ENCODE measurements around the gene SLC1A7.
"Not testable (repeated sequence)": the region's sequence is repeated elsewhere in the genome, so short reads cannot be mapped to it uniquely, and the experiment has no call there.

Gene SLC1A7

DNA sequence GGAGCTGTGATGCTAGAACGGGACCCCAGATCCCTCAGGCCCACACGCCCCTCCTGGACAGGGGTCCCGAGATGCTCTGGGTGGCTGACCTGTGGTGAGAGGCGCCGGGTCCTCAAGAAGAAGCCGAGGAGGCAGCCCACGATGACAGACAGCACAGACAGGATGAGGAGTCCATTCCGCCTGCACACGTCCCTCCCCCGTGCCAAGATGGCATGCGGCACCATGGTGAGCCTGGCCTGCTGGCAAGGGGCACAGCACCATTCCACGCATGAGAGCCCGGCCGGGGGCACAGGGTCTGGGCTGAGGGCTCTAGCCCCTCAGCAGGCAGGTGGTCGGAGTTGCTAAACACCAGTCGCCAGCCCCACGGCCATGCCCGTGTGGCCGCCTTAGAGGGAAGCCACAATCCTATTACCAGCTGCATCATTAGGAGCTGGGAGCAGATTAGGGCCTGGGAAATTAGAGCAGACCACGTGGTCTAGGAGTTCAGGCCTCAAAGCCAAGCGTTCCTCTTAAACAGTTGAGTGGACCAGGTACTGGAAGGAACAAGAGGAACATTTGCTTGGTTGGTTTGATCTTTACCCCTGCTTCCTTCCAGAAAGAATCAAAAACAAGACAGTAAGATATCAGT lies at the start of gene SLC1A7:
Gene SLC1A7 (minus strand): TSS at position 413 of the 628 bp plus-strand sequence. CDS start 189 bp downstream, at position 224.
- DNase-seq: no peak

DNA sequence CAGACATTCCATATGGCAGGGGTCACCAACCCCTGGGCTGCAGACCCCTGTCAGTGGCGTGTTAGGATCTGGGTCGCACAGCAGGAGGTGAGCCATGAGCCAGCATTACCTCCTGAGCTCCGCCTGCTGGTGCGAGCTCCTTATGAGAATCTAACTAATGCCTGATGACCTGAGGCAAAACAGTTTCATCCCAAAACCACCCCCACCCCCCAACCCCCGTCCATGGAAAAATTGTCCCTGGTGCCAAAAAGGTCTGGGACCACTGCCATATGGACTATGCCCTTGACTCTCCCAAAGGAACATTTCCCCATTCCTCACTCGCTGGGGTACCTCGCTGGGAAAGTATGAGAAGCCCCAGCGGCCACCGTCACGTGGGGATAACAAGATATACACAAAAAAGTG lies 47.8 kb upstream of the SLC1A7 start:
- no peak for DNase-seq

DNA sequence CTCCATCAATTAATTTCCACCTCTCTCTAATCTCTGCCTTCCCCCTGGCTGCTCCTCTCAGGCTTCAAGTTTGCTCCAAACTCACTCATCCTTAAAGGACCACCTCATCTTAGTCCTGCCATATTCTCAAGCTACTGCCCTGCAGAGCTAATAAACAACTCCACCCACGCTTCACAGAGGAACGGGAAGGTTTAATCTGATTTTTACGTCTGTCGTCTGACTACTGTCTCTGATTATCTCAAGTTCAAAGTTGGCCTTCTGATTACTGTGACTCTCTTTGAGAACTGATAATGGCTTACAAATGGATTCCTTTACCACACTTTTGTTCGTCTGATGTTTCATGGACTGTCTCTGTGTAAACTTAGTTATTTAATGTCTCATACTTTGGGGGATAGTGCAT lies 46.6 kb upstream of the SLC1A7 start:
- DNase-seq: no peak

DNA sequence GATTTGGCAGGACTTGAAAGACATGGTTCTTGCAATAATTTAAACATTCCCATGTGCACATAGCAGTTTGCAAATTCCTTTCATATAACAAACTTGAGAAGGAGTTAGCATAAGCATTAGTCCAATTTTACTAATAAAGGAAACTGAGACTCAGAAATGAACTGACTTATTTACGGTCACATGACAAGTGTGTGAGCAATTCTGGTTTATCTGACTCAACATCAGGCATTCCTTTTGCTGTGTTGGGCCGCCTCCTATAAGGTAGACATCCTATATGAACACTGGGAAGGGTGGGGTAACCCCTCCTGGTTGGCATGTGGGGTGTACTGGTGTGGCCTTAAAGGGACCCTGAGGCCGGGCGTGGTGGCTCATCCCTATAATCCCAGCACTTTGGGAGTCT lies 45.7 kb upstream of the SLC1A7 start:
- DNase-seq: no peak

DNA sequence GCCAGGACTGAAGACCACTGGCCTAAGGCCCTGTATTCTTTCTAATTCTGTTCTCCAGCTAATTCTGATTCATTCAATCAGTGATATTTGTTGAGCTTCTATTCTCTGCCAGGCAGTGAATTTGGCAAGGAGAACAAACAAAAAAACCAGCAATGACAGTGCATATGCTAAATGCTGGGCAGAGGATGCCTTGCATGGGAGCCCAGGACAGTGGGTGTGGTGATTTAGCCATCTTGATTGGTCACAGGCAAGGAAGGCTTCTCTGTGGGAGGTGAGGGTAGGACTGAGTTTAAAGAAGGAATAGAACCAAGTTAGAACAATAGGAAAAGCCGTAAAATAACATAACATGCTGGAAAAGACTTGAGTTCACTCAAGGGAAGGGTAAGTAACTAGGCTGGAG lies 45.0 kb upstream of the SLC1A7 start:
- DNase-seq: no peak

DNA sequence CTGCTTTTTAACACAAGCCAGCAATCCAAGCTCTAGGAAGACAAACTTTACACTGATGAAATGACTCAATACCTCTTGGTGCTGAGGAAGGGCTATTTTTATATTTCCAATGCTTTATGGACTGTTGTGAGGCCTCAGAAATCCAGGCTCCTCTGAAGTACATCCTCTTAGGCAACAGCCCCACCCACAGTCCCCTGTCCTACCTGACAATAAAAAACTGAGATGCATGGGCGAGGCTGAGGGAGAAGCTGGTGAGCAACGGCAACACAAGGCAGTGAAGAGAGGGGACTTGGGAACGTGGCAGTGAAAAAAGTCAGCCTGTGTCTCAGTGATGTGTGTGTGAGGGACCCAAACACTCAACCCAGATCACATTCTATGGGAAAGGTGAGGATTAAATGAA lies 44.1 kb upstream of the SLC1A7 start:
- no peak for DNase-seq

DNA sequence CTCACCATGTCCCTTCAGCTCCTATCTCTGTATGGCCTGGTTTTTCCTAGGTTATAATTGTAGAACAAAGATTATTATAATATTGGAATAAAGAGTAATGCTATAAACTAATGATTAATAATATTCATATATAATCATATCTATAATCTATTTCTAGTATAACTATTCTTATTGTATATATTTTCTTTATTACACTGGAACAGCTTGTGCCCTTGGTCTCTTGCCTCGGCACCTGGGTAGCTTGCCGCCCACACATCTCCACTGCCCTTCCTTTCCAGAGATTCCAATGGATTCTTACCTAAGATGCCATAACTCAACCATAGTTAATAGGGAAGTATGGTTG lies 43.5 kb upstream of the SLC1A7 start:
- not testable (repeated sequence) for DNase-seq

DNA sequence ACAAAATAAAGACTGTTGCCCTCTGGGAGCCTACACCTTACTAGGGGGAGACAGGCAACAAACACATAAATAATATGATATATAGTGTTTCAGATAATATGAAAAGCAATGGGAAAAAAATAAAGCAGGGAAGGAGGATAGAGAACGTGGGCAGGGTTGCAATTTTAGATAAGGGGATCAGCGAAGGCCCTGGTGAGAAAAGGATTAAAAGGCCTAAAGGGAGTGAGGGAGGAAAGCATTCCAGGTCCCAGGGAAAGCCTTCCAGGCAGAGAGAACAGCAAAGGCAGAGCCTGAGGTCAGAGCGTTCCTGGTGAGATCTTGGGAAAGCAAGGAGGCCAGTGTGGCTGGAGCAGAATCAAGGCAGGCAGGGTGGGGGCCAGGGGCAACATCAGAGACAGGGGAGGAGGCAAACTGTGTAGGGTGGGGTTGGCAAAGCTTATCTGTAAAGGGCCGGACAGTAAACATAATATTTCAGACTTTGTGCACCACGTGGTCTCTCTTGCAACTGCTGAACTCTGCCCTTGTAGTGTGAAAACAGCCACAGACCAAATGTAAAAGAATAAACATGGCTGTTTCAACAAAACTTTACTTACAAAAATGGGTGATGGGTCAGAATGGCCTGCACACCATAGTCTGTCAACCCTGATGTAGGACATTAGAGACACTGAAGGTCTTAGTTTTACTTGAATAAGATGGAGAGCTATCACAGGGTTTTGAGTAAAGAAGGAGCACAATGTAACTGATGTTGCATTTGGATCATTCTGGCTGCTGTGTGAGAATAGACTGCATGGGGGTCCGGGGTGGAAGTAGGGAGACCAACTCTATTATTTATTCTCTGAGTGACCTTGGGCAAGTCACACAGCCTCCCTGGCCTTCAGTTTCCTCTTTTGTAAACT lies 40.9 kb upstream of the SLC1A7 start:
- no peak for DNase-seq

DNA sequence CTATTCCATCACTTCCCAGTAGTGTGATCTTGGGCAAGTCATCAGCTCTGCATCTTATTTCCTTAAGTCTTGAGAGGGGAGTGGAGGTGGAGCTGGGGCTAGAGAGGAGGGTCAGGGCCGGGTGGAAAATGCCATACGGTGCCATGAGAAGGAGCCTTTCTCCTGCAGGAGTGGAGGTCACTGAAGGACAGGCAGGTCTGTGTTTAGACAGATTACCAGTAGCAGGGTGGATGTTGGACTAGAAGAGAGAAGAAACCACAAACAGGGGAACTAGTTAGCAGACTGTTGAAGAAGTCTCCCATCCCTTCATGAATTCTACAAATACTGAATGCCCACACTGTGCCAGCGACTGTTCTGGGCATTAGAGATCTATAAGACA lies 40.3 kb upstream of the SLC1A7 start:
- DNase-seq: no peak

DNA sequence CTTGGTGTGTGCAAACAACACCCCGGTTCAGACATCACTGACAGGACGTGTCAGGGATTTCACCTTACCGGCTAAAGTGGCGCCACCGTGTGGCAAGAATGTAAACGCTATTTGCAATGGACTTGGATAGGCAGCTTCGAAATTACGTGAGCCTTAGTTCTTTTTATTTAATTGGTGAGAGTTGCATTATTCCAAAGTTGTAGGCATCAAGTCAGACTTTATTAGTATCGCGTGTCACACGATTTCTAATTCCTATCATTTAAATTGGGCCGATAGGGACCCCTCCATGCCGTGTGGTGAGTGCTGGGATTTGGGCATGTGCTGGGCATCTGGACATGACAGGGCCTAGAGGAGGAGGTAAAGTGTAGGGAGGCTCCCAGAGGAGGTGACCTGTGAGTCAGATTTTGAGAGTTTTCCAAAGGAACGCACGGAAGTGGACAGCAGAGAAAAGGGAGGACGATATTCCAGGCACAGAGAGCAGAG lies 39.7 kb upstream of the SLC1A7 start:
- DNase-seq: peak; percentile 67

DNA sequence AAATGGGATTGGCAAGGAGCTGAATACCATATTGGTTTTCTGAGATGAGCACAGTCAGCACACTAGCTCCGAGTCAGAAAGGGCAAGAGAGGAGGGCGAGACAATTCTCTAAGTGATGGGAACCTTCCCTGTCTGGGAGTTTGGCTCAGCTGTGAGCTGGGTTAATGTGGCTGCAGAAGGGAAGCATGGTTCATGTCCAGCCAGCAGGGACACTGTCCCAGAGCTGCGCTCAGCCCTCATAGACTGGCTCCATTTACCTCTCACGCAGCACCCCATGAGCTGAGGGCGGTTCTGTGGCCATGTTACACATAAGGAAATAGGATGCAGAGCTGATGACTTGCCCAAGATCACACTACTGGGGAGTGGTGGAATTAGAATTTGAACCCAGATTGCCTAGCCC lies 38.5 kb upstream of the SLC1A7 start:
- no peak for DNase-seq

DNA sequence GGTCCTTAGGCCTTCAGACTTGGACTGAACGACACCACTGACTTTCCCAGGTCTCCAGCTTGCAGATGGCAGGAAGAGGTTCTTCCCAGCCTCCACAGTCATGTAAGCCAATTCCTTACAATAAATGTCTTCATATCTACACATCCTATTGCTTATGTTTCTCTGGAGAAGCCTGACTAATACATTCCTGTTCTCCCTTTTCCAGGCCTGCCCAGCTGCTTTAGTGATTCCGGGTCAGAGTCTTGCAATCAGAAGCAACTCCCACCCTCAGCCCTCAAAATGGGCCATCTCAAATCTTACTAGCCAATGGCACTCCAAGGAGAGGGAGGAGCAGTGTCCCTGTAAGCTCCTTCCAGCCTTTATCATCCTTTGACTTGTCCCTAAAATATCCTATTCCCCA lies 37.8 kb upstream of the SLC1A7 start:
- DNase-seq: no peak

DNA sequence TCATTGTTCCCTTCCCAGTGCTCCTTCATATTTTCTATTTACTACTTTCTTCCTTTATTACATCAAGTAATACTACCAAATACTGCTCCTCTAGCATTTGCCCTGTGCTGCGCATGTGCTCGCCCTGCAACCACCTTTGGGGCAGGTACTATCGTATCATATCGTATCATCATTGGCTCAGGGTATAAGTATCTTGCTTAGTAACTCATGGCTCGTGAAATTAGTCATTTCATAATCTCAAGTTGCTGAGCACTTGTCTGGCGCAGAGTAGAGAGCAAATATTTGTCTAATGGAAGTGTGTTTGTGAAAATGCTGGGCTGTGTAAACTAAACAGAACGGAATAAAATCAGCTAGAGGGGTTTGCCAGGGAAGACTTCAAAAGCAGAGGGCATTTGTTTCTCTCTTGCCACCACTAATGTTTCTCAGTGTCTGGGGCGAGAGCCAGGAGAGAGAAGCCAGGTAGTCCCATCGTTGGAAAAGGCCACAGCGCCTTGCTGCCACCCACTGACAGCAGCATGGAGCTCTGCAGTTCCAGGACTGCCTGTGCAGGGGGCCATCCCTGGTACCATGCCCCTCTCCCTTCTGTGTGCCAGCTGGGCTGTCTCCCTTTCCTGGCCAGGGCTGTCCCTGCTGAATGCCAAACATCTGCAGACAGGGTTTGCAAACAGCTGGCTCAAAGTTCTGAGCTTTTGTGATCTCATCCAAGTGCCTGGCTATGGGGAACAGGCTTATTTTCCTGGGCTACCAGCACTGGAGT lies 34.2 kb upstream of the SLC1A7 start:
- DNase-seq: peak; percentile 24

DNA sequence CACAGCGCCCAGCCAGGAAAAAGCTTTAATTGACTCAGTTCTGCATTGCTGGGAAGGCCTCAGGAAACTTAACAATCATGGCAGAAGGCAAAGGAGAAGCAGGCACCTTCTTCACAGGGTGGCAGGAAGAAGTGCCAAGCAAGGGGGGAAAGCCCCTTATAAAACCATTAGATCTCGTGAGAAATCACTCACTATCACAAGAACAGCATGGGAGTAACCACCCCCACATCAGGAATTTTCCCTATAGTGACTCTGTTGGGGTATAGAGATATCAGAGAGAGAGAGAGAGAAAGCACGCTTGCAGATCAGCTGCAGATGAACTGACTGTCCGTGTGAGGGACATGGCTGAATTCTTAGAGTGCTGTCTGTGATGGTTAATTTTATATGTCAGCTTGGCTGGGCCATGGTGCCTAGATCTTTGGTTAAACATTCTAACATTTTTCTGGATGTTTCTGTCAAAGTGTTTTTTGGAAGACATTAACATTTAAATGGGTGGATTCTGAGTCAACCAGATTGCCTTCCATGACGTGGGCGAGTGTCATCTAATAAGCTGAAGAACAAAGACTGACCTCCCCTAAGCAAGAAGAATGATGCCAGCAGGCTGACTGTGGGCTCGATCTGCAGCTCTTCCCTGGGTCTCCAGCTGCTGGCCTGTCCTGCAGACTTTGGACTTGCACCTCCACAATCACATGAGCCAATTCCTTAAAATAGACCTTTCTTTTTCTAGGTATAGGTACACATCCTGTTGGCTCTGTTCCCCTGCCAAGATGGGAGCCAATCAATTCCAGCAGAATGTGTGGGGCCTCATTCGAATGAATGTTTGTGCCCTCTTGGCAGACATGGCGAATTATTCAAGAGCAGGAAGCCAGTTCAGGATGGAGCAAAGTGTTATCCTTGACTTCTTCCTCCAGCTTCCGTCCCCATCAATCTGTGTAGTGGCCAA lies 32.8 kb upstream of the SLC1A7 start:
- DNase-seq: no peak

DNA sequence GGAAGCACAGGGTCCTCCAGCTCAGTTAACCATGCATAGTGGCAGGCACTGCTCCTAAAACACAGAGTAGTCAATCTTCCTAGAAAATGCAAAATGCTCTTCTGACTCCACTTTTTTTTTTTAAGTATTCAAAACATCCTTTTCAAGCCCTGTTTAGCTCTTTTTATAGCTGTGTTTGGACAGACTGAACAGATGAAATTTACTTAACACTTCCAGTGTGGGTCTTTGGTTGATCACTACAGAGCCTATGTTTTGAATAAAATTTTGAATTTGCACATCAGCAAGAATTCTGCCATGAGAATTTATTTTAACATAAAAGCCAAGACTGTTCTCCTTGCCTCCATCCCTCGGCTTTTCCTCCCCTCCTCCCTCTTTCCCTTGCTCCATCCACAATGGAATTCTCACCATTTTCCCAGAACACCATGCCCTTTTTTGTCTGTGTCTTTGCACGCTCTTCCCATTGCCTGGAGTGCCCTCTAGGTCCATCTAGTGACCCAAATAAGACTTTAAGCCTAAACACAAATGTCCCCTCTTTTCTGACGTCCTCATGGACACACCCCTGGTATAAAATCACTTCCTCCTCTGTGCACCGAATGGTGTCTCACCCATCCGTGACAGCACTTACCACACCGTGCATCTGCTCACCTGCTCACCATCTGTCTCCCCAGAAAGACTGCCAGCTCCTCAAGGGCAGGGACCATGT lies 30.1 kb upstream of the SLC1A7 start:
- peak; percentile 54 for DNase-seq

DNA sequence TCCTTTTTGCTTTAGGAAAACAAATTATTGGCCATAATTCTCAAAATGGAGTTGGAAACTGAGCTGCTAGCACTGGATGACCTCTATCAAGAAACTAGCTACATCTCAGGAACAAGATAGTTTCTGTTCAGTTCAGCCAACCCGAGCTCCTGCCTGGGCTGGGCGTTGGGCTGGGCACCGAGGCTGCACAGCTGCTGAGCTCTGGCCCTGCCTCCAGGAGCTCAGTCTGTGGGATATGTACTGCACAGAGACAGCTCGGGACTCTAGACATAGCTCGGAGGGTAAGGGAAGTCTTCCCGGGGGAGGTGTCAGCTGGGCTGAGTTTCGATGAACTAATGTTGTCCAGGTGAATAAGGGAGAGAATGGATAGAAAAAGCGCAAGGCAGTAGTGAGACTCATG lies 24.5 kb upstream of the SLC1A7 start:
- DNase-seq: no peak

DNA sequence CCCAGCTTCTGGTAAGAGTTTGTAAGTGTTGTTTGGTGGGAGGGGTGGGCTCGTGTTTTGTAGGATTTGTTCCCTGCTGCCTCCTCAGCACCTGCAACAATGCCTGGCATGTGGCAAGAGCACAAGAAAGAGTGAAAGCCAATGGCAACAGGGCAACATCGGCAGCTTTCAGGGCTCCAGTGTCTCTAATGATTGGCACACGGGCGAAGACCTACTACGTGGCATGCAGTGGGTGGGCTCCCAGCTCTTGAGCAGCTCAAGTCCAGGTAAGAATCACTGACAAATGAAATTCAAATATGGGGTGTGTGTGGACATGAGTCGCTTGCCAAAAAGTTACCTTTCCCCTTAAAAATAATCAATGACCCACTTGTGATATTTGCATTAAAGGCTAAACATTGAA lies 23.9 kb upstream of the SLC1A7 start:
- no peak for DNase-seq

DNA sequence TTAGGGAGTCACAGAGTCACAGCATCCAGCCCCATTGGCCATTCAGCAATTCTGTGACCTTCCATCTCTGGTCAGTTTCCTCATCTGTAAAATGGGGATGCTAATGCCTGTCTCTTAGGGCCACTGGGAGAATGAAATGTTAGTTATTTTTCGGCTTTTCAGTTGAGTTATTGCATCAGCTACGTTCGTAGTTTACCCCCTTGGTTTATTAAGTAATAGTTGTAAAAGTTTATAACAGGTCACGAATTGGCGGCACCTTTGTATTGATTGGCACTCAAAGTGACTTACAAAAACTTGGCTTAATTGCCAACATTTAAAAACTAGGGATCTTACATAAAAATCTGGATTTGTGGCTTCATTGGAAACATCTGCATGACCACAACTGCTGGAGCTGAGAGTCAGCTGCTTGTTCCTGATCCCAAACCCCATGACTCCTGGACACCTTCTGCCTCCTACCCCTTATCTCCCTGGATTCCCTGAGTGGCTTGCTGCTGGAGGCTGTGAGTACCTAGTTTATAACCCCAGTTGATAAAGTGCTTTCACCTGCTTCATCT lies 23.0 kb upstream of the SLC1A7 start:
- DNase-seq: no peak

DNA sequence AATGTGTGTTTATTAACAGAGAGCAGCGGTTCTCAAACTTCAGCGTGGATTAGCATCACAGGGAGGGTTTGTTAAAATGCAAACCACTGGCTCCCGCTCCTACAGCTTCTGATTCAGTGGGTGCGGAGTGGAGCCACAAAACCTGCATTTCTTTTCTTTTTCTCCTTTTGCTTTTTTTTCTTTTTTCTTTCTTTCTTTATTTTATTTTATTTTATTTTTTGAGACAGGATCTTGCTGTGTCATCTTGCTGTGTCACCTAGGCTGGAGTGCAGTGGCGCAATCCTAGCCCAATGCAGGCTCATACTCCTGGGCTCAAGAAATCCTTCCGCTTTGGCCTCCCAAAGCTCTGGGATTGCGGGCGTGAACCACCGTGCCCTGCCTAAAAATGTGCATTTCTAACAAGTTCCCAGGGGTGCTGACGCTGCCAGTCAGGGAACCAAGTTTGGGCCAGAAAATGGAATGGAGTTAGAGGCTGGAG lies 20.9 kb upstream of the SLC1A7 start:
- DNase-seq: no peak

DNA sequence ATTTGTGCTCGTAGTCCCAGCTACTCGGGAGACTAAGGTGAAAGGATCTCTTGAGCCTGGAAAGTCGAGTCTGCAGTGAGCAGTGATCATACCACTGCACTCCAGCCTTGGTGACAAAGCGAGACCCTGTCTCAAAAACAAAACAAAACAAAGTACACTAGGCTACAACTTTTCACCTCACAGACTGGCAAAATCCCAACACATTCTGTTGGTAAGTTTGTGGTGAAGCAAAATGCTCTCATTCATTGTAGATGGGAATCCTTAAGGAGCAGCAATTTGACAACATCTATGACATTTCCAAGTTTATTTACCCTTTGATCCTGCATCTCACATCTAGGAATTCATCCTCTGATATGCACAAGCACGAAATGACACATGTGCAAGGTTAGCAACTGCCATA lies 20.2 kb upstream of the SLC1A7 start:
- no peak for DNase-seq

DNA sequence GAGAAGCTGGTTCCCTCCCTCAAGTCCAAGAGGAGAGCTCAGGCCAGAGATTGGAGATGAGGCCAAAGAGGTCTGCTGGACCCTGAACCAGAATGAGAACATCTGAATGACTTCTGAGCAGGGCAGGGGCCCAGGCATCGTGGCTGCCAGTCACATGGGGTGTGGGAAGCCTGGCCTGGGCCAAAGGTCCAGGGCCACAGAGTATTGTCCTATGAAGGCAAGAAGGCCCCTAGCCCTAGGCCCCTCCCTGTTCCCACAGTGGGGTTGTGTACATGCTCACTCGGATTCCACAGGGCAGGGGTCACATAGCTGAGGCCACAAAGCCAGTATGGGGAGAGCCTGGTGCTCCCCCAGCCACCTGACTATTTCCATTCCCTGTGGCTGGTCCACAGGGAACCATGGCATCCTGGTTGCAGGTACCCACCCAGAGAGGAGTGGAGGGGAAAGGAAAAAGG lies 18.5 kb upstream of the SLC1A7 start:
- DNase-seq: no peak

All from NCI-H146 (cell line).